ENCODE data around the gene RBL2. TPM values are rescaled to one million over a fixed set of nuclear protein-coding genes. Genes with fewer than 3 reads are reported as not detected.

RBL2 gene
- total and polyA plus RNA-seq, 9 of the 15 experiments (the other 6 are each of a cell fraction or from before 2014, with no cell fraction given) = 7.8 to 76.3 (median 28.5) TPM

- TF ChIP-seq, protein P1, sequence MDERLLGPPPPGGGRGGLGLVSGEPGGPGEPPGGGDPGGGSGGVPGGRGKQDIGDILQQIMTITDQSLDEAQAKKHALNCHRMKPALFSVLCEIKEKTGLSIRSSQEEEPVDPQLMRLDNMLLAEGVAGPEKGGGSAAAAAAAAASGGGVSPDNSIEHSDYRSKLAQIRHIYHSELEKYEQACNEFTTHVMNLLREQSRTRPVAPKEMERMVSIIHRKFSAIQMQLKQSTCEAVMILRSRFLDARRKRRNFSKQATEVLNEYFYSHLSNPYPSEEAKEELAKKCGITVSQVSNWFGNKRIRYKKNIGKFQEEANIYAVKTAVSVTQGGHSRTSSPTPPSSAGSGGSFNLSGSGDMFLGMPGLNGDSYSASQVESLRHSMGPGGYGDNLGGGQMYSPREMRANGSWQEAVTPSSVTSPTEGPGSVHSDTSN (CRISPR knock-in tag; IDR thresholded peaks at IDR 0.05; ENCODE audit: low read depth) = no peak
- TF ChIP-seq, protein P1 (tag; conservative IDR thresholded peaks at IDR 0.05; ENCODE audit: low read depth) = no peak
- no peak for TF ChIP-seq GTF2B (IDR thresholded peaks at IDR 0.05; ENCODE audit: extremely low read depth, insufficient read length)
- TF ChIP-seq DNMT1 (IDR thresholded peaks at IDR 0.05) = no peak
- no peak; the same call in 1 of the 2 replicates for TF ChIP-seq BACH1 (tag; IDR thresholded peaks at IDR 0.05)
- TF ChIP-seq GATAD2A (IDR thresholded peaks at IDR 0.05) = no peak
- TF ChIP-seq, protein P2, sequence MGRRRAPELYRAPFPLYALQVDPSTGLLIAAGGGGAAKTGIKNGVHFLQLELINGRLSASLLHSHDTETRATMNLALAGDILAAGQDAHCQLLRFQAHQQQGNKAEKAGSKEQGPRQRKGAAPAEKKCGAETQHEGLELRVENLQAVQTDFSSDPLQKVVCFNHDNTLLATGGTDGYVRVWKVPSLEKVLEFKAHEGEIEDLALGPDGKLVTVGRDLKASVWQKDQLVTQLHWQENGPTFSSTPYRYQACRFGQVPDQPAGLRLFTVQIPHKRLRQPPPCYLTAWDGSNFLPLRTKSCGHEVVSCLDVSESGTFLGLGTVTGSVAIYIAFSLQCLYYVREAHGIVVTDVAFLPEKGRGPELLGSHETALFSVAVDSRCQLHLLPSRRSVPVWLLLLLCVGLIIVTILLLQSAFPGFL (CRISPR knock-in tag; IDR thresholded peaks at IDR 0.05) = no peak
- TF ChIP-seq NEUROD1 (IDR thresholded peaks at IDR 0.05; ENCODE audit: borderline replicate concordance, low read depth, low read length, partially characterized antibody) = peak; percentile 71
- TF ChIP-seq TOE1 (IDR thresholded peaks at IDR 0.05; ENCODE audit: borderline replicate concordance) = peak; percentile 38; the same call in 1 of the 2 replicates
- no peak for TF ChIP-seq TOE1 (CRISPR knock-in tag; IDR thresholded peaks at IDR 0.05; ENCODE audit: borderline replicate concordance, low read depth)
- TF ChIP-seq TCF7 (IDR thresholded peaks at IDR 0.05; ENCODE audit: borderline replicate concordance) = 0 out of 2 replicates have a peak, but pooled peaks have one; percentile 20
- TF ChIP-seq L3MBTL2 (IDR thresholded peaks at IDR 0.05) = peak; percentile 77
- peak; percentile 89 for TF ChIP-seq RBFOX2 (IDR thresholded peaks at IDR 0.05; ENCODE audit: low read depth, low read length)
- peak; percentile 79 for TF ChIP-seq CREB1 (IDR thresholded peaks at IDR 0.05)
- peak; percentile 70 for TF ChIP-seq CREB1 (CRISPR knock-in tag; IDR thresholded peaks at IDR 0.05)
- no peak for TF ChIP-seq HMGN3 (IDR thresholded peaks at IDR 0.05; ENCODE audit: borderline replicate concordance, extremely low read depth, insufficient read length, low read depth, low read length)
- TF ChIP-seq ZSCAN29 (IDR thresholded peaks at IDR 0.05) = no peak
- peak; percentile 78; the same call in 1 of the 2 replicates for TF ChIP-seq TGIF2 (CRISPR knock-in tag; IDR thresholded peaks at IDR 0.05)
- no peak for TF ChIP-seq HOXB6 (CRISPR knock-in tag; IDR thresholded peaks at IDR 0.05; ENCODE audit: borderline replicate concordance)
- peak; percentile 47 for TF ChIP-seq MEIS2 (IDR thresholded peaks at IDR 0.05; ENCODE audit: partially characterized antibody)
- no peak for TF ChIP-seq BDP1 (IDR thresholded peaks at IDR 0.05; ENCODE audit: insufficient read depth, insufficient read length)
- TF ChIP-seq, protein P3, sequence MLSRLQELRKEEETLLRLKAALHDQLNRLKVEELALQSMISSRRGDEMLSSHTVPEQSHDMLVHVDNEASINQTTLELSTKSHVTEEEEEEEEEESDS (CRISPR knock-in tag; IDR thresholded peaks at IDR 0.05) = no peak
- TF ChIP-seq OTX1 (CRISPR knock-in tag; IDR thresholded peaks at IDR 0.05) = no peak
- TF ChIP-seq TRIM24 (IDR thresholded peaks at IDR 0.05) = no peak
Measured at GRCh38 chr16:53434377-53435065, at the start of gene RBL2 (continued).
